Neural cell (in vitro differentiated cells): ENCODE data around the gene PID1.

ENCODE experiments used
- EZH2 ChIP-seq: fragments of 200-600, 300-800 bp; shearing (Covaris generic), sonication (generic); IDR thresholded peaks from 2 replicates; pipeline ENCODE4 v1.6.1; 2014; ENCODE audit warnings: antibody characterized with exemption, low read length, borderline replicate concordance, mild to moderate bottlenecking; ENCODE audit not compliant: insufficient read depth, poor library complexity, severe bottlenecking
- POLR2AphosphoS5 ChIP-seq: IDR thresholded peaks from 2 replicates; pipeline ENCODE4 v1.6.1; 2012
- REST ChIP-seq: IDR thresholded peaks from 2 replicates; pipeline ENCODE4 v1.6.1; 2012; ENCODE audit warnings: borderline replicate concordance
- SMC3 ChIP-seq: fragments of 450-650 bp; conservative IDR thresholded peaks from 2 replicates; pipeline ENCODE4 v1.6.1; 2014; ENCODE audit warnings: antibody characterized with exemption, mild to moderate bottlenecking, moderate library complexity; ENCODE audit not compliant: poor library complexity
- TAF1 ChIP-seq: IDR thresholded peaks from 2 replicates; pipeline ENCODE4 v1.6.1; 2012; ENCODE audit warnings: low read depth
- TF ChIP-seq, protein P1 (sequence below): fragments of 450-650 bp; IDR thresholded peaks from 2 replicates; pipeline ENCODE4 v1.5.1; 2014; ENCODE audit warnings: antibody characterized with exemption, mild to moderate bottlenecking, moderate library complexity; ENCODE audit not compliant: poor library complexity, severe bottlenecking

GRCh38 chr2:229201521-229201920 lies 69.6 kb downstream of the PID1 start:
- TF ChIP-seq, protein P1, sequence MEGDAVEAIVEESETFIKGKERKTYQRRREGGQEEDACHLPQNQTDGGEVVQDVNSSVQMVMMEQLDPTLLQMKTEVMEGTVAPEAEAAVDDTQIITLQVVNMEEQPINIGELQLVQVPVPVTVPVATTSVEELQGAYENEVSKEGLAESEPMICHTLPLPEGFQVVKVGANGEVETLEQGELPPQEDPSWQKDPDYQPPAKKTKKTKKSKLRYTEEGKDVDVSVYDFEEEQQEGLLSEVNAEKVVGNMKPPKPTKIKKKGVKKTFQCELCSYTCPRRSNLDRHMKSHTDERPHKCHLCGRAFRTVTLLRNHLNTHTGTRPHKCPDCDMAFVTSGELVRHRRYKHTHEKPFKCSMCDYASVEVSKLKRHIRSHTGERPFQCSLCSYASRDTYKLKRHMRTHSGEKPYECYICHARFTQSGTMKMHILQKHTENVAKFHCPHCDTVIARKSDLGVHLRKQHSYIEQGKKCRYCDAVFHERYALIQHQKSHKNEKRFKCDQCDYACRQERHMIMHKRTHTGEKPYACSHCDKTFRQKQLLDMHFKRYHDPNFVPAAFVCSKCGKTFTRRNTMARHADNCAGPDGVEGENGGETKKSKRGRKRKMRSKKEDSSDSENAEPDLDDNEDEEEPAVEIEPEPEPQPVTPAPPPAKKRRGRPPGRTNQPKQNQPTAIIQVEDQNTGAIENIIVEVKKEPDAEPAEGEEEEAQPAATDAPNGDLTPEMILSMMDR = no peak
- TF ChIP-seq POLR2AphosphoS5 = no peak
- no peak for TF ChIP-seq REST
- TF ChIP-seq TAF1 = no peak
- TF ChIP-seq EZH2 = no peak
- no peak for TF ChIP-seq SMC3
